Lower leg skin (tissue), 3 donors: ENCODE data around the gene ABAT.

Source experiments
- POLR2A ChIP-seq, 2 donors: fragments of 450-650 bp; IDR thresholded peaks; one replicate each; pipeline ENCODE4 v1.6.1; 2016 to 2017; ENCODE audit warnings: antibody characterized with exemption in 2 of 2, mild to moderate bottlenecking in 1 of 2, moderate library complexity in 1 of 2
- TF ChIP-seq, protein P1 (sequence below), 3 donors: fragments of 450-650 bp; IDR thresholded peaks; one replicate each; pipeline ENCODE4 v1.5.1; 2016; ENCODE audit warnings: antibody characterized with exemption in 3 of 3, mild to moderate bottlenecking in 3 of 3, moderate library complexity in 2 of 3

DNA sequence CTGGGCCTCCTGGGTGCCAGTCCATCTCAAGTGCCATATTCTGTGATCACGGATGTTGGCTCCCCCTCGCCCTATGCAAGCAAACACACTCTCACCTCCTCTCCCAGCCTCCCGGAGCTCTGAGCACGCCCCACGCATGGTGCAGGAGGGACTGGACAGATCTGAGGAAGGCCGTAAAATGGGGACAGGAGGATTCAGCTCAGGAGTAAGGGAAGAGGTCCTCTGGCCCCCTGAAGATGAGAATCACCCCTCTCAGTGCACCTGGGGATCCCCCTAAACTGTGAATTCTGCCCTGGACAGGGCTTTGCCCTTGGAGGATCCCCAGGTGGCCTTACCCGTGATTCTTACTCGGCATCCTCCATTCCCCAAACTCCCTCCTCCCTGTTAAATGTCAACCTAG lies 107.4 kb downstream of the ABAT start:
- TF ChIP-seq, protein P1, sequence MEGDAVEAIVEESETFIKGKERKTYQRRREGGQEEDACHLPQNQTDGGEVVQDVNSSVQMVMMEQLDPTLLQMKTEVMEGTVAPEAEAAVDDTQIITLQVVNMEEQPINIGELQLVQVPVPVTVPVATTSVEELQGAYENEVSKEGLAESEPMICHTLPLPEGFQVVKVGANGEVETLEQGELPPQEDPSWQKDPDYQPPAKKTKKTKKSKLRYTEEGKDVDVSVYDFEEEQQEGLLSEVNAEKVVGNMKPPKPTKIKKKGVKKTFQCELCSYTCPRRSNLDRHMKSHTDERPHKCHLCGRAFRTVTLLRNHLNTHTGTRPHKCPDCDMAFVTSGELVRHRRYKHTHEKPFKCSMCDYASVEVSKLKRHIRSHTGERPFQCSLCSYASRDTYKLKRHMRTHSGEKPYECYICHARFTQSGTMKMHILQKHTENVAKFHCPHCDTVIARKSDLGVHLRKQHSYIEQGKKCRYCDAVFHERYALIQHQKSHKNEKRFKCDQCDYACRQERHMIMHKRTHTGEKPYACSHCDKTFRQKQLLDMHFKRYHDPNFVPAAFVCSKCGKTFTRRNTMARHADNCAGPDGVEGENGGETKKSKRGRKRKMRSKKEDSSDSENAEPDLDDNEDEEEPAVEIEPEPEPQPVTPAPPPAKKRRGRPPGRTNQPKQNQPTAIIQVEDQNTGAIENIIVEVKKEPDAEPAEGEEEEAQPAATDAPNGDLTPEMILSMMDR (IDR thresholded peaks at IDR 0.05): no peak
- TF ChIP-seq POLR2A (IDR thresholded peaks at IDR 0.05): no peak
